Suprapubic skin (tissue), 4 donors: ENCODE measurements around the gene SYTL1.

ENCODE experiments used
- CTCF ChIP-seq, 2 donors: fragments of 200-600 bp in 1 of 2; fragments of 450-650 bp in 1 of 2; sonication (generic) in 1 of 2; IDR thresholded peaks; one replicate each; pipeline ENCODE4 v1.5.1; 2016 to 2019; ENCODE audit warnings: antibody characterized with exemption in 2 of 2, mild to moderate bottlenecking in 1 of 2, moderate library complexity in 1 of 2
- EP300 ChIP-seq: sonication (generic); formaldehyde crosslinking; IDR thresholded peaks from one replicate; pipeline ENCODE4 v1.6.1; 2017; ENCODE audit warnings: antibody characterized with exemption
- POLR2A ChIP-seq, 2 donors: fragments of 450-650 bp; IDR thresholded peaks; one replicate each; pipeline ENCODE4 v1.6.1; 2017; ENCODE audit warnings: antibody characterized with exemption in 2 of 2, mild to moderate bottlenecking in 2 of 2, moderate library complexity in 2 of 2
- POLR2AphosphoS5 ChIP-seq, 3 donors: sonication (generic); formaldehyde crosslinking; IDR thresholded peaks; one replicate each; pipeline ENCODE4 v1.6.1; 2017; ENCODE audit warnings: antibody characterized with exemption in 3 of 3

- no peak for TF ChIP-seq CTCF (IDR thresholded peaks at IDR 0.05)
- no peak for TF ChIP-seq POLR2AphosphoS5 (IDR thresholded peaks at IDR 0.05)
- TF ChIP-seq POLR2A (IDR thresholded peaks at IDR 0.05), result no peak
- no peak for TF ChIP-seq EP300
Measured at GRCh38 chr1:27346357-27346756, 4.5 kb downstream of the SYTL1 start.
